Activated CD4-positive, alpha-beta T cell treated with anti-CD3 and anti-CD28 coated beads, Interleukin-10, Interleukin-2, amounts not matched to agents 100 ng/mL and 50 ng/mL, durations not matched to agents 16 hours and 8 hours (primary cell): ENCODE results near the gene BEGAIN.
A peak's percentile ranks its signal among the peaks of the same experiment; 100 is the strongest.
"Not testable (repeated sequence)": the region's sequence is repeated elsewhere in the genome, so short reads cannot be mapped to it uniquely, and the experiment has no call there.

Experiments
- DNase-seq: peaks from one replicate; pipeline ENCODE4 v3.0.0-alpha.2; 2020

BEGAIN gene

DNA sequence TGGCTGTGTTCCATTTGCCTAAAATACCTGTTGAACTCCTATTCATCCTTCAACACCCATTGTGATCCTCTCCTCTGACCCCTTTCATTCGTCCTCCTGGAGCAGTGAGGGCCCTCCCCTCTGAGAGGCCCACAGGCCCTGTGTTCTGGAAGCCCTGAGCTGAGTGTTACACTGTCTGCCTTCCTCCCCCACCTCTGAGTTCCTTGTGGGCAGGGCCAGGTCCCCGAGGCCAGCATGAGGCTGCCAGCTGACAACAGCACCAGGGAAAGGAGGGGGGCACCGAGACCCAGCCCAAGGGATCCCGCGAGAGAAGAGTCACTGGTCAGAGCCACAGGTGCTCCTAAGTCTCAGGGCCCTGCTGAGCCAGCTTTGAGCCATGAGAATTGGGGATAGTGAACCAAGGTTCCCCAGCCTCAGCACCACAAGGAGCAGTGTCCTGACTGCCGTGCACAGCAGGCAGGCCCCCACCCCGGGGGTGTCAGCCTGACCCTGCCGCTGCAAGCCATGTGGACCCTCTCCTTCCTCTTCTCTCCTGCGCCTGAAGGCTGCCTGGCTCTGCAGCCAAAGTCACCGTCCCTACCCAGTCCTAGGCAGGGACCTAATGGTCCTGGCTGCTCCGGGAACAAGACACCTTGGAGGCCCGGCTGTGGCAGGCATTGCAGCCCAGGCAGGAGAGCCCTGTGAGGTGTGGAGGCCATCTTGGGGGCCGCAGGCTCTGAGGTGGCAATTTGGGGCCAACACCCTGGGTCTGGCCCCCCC lies 52.5 kb downstream of the BEGAIN start:
- no peak for DNase-seq

GRCh38 chr14:100533656-100534485 lies 53.3 kb downstream of the BEGAIN start:
- no peak for DNase-seq

DNA sequence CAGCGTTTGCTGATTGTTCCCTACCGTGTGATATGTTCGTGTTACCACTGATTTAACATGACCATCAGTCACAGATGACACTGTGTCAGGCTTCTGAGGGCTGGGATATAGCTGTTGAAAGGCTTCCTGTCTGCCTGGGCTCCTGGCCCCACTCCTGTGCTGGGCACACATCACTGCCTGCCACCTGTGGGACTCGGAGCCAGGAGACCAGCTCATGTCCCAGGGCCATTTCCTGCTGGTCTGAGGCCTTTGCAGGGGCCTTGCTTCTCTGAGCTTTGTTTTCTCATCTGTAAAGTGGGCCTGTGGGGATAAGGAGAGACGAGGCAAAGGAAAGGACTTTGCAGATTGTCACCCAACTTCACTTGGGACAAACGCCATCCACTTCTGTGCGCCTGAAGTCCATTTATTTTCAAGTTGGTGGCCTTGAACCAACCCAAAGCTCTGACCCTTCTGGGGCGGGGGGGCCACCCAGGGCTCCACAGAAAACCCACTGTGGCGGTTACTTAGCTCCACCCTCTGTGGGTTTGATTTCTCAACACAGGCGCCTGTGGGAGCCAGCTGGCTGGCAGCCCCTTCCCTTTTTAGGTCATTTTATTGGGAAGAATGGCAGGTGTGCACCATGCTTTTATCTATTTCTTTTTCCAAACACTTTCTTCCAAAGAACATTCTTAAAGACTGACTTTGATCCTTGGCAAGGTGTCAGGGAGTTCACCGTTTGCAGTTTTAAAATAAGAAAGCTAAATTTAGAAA lies 54.1 kb downstream of the BEGAIN start:
- no peak for DNase-seq

DNA sequence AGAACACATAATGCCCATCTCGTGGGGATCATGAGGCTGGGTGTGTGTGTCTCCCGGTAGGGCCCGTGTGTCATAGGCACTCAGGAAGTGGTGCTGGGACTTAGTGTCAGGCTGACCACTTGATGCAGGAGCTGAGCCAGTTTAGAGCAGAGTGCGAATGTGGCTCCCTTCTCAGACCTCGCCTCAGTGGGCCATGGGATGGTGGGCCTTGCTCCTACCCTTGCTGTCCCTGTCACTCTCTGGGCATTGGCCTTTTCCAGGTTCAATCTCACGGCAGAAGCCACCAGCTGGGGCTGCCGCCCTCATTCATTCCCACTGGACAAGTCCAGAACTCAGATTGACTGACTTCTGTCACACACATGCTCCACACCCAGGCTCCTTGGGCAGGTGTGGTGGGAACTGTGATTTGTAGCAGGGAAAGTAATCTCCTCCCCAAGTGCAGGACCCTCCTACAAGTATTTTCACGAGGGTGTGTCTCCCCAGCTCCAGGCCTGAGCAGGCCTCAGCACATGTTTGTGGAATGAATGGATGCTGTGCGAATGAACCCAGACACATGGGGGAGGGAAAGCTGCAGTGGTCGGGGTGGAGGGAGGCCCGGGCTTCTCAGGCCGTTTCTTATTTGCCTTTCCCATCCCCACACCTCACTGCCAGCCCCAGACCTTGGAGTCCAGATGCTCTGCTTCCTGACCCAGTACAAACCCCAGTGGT lies 54.9 kb downstream of the BEGAIN start:
- no peak for DNase-seq

GRCh38 chr14:100531152-100532121 lies 55.8 kb downstream of the BEGAIN start:
- DNase-seq, result no peak

DNA sequence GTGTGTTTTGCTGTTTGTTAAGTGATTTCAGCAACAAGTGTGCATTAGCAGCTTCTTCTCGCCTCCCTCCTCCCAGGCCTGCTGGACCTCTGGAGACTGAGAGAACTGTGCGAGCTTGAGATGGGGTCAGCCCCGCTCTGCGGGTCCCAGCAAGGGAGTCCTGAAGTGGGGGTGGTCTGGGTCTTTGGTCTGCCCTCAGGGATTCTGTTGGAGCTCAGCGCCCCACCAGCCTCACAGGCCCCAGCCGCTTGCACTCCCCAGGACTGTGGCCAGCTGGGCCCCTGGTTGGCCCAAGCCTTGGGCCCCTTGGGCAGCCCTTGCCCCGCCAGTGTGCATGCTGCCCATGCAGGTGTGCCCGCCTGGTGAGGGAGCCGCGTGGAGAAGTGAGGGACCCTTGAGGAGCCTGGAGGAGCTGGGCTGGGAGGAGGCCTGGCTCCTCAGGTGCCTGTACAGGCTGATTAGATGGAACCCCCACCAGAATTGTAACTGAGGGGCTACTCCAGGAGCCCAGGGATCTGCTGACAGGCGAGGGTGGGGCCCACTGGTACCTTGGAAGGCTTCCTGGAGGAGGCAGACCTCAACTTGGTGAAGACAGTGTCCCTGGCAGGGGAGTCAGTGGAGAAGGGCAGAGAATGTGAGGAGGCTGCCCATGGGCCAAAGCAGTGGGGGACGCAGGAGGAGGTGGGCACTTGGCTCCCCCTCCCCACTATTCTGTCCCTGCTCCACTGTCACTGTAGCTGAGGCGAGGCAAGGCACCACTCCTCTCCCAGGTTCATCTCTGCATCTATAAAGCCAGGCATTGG lies 56.7 kb downstream of the BEGAIN start:
- no peak for DNase-seq

DNA sequence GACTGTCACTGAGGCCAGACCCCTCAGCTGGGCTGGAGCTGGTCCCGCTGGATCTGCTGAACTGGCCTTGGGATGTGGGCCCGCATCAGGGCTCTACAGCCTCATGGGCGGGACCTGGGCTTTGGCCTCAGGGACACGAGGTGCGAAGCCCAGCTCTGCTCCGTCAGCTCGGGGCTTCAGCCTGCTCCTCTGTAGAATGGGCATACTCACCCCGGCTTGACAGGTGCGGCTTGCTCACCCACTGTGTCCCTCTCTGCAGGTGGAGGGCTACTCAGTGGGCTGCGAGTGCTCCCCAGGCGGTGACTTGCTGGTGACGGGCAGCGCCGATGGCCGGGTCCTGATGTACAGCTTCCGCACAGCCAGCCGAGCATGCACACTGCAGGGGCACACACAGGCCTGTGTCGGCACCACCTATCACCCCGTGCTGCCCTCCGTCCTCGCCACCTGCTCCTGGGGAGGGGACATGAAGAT lies 57.6 kb downstream of the BEGAIN start:
- DNase-seq, result no peak

- no peak for DNase-seq
Observed at GRCh38 chr14:100528962-100529560, 58.2 kb downstream of the BEGAIN start.

DNA sequence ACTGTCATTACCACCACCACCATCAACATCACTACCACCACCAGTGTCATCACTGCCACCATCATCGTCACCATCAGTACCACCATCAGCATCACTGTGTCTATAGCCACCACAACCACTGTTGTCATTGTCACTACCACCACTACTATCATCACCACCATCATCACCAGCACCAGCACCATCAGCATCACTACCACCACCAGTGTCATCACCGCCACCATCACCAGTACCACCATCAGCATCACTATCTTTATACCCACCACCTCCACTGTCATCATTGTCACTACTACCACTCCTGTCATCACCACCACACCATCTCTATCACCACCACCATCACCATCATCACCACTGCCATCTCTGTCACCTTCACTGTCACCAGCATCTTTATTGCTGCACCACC lies 60.6 kb downstream of the BEGAIN start:
- no peak for DNase-seq

DNA sequence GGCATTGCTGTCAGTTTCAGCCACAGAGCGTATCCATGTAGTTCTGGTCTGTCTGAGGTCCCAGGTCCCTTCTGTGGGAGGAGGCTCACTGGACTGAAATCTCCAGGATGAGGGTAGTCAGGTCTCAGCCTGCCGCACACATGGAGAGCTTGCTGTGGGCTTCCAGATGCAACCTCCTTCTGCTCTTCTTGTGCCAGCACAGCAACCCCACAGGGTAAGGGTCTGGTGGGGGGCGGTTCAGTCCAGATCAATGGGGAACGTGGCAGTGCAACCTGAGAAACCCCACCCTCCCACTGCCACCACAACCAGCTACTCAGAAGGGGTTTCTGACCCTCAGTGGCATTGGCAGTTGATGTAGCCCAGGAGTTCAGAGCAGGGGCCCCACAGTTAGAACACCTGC lies 61.2 kb downstream of the BEGAIN start:
- DNase-seq, result no peak

GRCh38 chr14:100525615-100526014 lies 61.6 kb downstream of the BEGAIN start:
- no peak for DNase-seq

DNA sequence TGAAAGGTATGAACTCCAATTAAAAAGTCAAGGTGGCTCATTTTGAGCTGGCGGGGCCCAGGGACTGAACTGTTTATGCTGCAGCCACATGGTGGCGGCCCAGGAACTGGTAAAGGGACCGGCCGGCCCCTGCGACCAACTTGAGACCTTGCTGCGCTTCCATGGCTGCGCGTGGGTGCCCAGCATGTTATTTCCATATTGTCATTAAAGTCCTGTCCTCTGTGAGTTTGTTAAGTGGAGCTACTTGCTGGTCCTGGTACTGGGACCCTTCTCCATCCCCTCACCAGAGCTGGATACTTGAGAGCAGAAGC lies 62.3 kb downstream of the BEGAIN start:
- DNase-seq, result peak; percentile 49

DNA sequence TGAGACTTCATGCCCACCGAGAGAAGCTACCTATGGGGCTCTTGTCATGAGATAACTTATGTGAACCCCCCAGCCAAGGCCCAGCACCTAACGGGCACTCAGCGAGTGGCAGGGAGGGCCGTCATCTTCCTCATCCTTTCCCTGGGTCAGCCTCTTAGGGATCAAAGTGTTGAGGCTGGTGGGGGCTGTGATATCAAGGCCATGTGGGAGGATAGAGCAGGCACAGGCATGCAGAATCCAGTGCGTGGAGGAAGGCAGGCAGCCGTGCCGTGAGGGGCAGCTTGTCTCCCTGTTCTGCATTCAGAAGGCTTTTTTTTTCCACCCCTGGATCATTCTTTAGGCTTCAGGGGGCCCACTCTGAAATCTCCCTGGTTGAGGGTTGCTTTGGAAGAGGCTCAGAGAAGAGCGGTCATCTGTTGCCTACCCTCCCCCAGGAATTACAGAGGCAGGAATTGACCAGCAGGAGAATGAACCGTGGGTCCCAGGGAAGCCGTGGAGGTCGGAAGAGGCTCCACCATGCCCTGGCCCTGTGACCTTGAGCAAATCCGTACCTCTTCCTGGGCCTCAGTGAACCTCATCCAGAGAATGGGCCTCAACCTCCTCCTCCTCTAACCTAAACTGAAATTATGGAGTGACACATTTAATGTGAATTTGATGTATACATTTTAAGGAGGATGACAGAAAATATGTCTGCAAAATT lies 62.8 kb downstream of the BEGAIN start:
- DNase-seq, result no peak

DNA sequence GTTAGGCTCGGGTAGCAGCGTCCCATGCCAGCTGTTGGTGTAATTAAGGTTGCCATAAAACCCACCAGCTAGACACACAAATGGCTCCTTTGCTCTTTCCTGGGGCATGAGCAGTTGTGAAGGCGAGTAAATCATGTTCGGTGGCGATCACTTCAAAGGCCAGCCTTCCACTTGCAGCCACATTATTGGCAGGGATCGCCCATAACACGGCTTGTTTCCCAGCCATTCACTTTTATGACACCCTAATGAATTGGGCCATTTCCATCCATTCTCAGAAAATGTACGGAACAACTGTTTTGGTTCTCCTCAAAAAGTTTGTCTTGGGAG lies 63.4 kb downstream of the BEGAIN start:
- DNase-seq, result no peak

GRCh38 chr14:100523131-100523842 lies 63.9 kb downstream of the BEGAIN start:
- DNase-seq, result no peak

DNA sequence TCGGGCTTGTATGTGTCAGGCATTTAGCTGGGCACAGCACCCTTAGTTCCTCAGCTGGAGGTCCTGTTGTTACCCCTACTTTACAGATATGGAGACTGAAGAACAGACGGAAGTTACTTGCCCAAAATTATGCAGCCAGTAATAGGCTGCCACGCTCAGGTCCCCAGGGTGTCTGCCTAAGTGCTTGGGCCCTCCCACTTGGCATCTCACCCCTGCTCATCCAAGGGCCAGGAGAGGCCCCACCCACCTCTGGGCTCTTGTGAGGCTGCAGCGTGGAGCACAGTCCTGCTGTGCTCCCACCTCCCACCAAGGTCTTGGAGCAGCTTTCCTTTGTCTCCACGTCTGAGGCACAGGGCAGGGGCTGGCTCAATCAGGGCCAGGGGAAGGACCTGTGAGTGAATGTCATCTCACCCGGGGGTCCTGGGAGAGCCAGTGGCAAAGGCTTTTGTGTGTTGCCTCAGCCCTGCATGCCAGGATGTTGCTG lies 64.6 kb downstream of the BEGAIN start:
- DNase-seq, result no peak

GRCh38 chr14:100506053-100506452 lies 81.2 kb downstream of the BEGAIN start:
- not testable (repeated sequence) for DNase-seq

DNA sequence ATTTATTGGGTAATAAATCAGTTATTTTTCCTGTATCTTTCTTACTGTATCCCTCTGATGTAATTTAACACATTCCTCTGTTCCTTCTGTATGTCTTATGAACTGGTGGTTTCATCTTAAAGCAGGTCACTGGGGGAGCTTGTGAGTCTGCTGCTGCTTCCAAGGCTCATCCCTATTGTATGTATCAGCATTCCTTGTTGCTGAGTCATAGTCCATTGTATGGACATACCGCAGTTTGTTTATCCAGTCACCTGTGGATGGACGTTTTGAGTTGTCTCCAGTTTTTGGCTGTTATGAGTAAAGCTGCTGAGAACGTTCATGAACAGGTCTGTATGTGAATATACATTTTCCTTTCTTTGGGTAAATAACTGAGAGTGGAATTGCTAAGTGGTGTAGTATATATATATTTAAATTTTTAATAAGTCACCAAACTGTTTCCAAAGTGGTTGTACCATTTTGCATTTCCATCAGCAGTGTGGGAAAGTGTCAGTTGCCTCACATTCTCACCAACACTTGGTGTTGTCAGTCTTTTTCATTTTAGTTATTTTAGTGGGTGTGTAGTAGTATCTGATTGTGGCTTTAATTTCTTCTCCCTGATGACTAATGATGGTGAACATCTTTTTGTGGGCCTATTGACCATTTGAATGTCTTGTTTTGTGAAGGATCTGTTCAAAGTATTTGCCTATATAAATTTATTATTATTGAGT lies 82.7 kb downstream of the BEGAIN start:
- no peak for DNase-seq
